H1 (cell line): Measurements from ENCODE around the gene APOC3. TPM values are rescaled to one million over a fixed set of nuclear protein-coding genes. Genes with fewer than 3 reads are reported as not detected.

Source experiments
- CBX8 ChIP-seq: fragments of 300-800, 300-1000 bp; sonication (generic); IDR thresholded peaks from 2 replicates; pipeline ENCODE4 v1.7.1; 2016; ENCODE audit warnings: low read depth, low read length, borderline replicate concordance
- RFX5 ChIP-seq: IDR thresholded peaks from 2 replicates; pipeline ENCODE4 v1.6.1; 2011; ENCODE audit warnings: low read depth, low read length, improper control_type of control experiment, borderline replicate concordance
- TBP ChIP-seq: IDR thresholded peaks from 2 replicates; pipeline ENCODE4 v1.6.1; 2011; ENCODE audit warnings: low read depth, low read length, improper control_type of control experiment
- polyA plus RNA-seq, 7 experiments: library from polyadenylated mRNA; depleted of rRNA in 3 of 7; stranded (reverse) in 5 of 7; unstranded in 2 of 7; fragments of >200 nt in 5 of 7; fragments of 200-250 nt in 2 of 7; gene quantifications; 1 replicate in 5 of 7; 2 replicates in 1 of 7; 4 replicates in 1 of 7; pipeline versions ENCODE4 v1.2.1 to v1.2.3, GENCODE V29; 2011 to 2013; ENCODE audit warnings: missing spikeins in 2 of 7, mixed read lengths in 2 of 7
- total RNA-seq: library from RNA; stranded (reverse); fragmentation: NEBNext Ultra II Directional; extraction: Animal tissue kit (Norgen Biotek cat#: 25700); gene quantifications from 2 replicates; pipeline ENCODE4 v1.2.1, GENCODE V29; 2021

Gene APOC3
- total and polyA plus RNA-seq, 2 of the 8 experiments (the other 6 are each of a cell fraction or from before 2014, with no cell fraction given) = not detected

GRCh38 chr11:116808262-116809175 lies 21.2 kb upstream of the APOC3 start (continued):
- TF ChIP-seq RFX5 = no peak
- no peak for TF ChIP-seq TBP
- TF ChIP-seq CBX8 = no peak
